CD4-positive, alpha-beta T cell (primary cell): ENCODE results near the gene ACTRT3. TPM values are rescaled to one million over a fixed set of nuclear protein-coding genes. Genes with fewer than 3 reads are reported as not detected.

ENCODE experiments used
- ATAC-seq: fragments of 200-7000 bp; cut with Tn5 transposase; one replicate; pipeline ENCODE4 v1.10.0; 2022; ENCODE audit warnings: mild to moderate bottlenecking; ENCODE audit not compliant: poor library complexity
- CTCF ChIA-PET: fragments of 350-600 bp; sonication (Branson Sonifier 250); formaldehyde crosslinking; loops from one replicate; lab custom pipeline; 2021; ENCODE audit warnings: antibody characterized with exemption, inconsistent platforms; lab: Charles Lee
- POLR2A ChIA-PET: fragments of 350-600 bp; sonication (Branson Sonifier 250); formaldehyde crosslinking; loops from one replicate; lab custom pipeline; 2021; ENCODE audit warnings: antibody characterized with exemption, inconsistent platforms; lab: Charles Lee
- DNase-seq, 14 experiments: peaks; one replicate each; pipeline ENCODE4 v3.0.0-alpha.2; 2013 to 2020; ENCODE audit warnings: mixed read lengths in 2 of 14
- H3K27ac ChIP-seq, 2 donors: one replicate each; pipeline versions ENCODE4 v1.5.1 to v1.7.0; 2013; ENCODE audit warnings: low read length in 2 of 2, low read depth in 1 of 2, mild to moderate bottlenecking in 1 of 2
- H3K27me3 ChIP-seq, 2 experiments: 1 replicate in 1 of 2; 2 replicates in 1 of 2; pipeline versions ENCODE4 v1.6.1 to v1.7.0; 2013; ENCODE audit warnings: low read length in 2 of 2, control low read depth in 1 of 2, mild to moderate bottlenecking in 1 of 2, moderate library complexity in 1 of 2; ENCODE audit not compliant: insufficient read depth in 2 of 2, control insufficient read depth in 1 of 2
- H3K36me3 ChIP-seq: one replicate; pipeline ENCODE4 v1.6.1; 2013; ENCODE audit warnings: low read length, control low read depth; ENCODE audit not compliant: insufficient read depth
- H3K4me1 ChIP-seq: one replicate; pipeline ENCODE4 v1.6.1; 2013; ENCODE audit warnings: low read length, control low read depth; ENCODE audit not compliant: insufficient read depth
- H3K4me3 ChIP-seq: one replicate; pipeline ENCODE4 v1.5.1; 2013; ENCODE audit warnings: mild to moderate bottlenecking, low read length, moderate library complexity
- H3K9me3 ChIP-seq, 2 experiments: 1 replicate in 1 of 2; 2 replicates in 1 of 2; pipeline versions ENCODE4 v1.6.1 to v1.7.0; 2013; ENCODE audit warnings: low read length in 2 of 2, mild to moderate bottlenecking in 2 of 2, control low read depth in 1 of 2, moderate library complexity in 1 of 2; ENCODE audit not compliant: control insufficient read depth in 1 of 2, insufficient read depth in 1 of 2
- H3K27ac Mint-ChIP-seq: one replicate; pipeline ENCODE4 v1.8.0; 2020; ENCODE audit warnings: mixed read lengths
- H3K27me3 Mint-ChIP-seq: one replicate; pipeline ENCODE4 v1.8.0; 2021; ENCODE audit warnings: mixed read lengths
- H3K36me3 Mint-ChIP-seq: one replicate; pipeline ENCODE4 v1.8.0; 2021; ENCODE audit warnings: low read depth, mixed read lengths
- H3K4me1 Mint-ChIP-seq: one replicate; pipeline ENCODE4 v1.8.0; 2021; ENCODE audit warnings: low read depth, mixed read lengths
- H3K4me3 Mint-ChIP-seq: one replicate; pipeline ENCODE4 v1.8.0; 2020; ENCODE audit warnings: mild to moderate bottlenecking, mixed read lengths
- H3K9me3 Mint-ChIP-seq: one replicate; pipeline ENCODE4 v1.8.0; 2020; ENCODE audit warnings: mixed read lengths
- intact Hi-C, 2 experiments: fragments of 100-400 bp; cut with DNase I in 1 of 2; cut with micrococcal nuclease in 1 of 2; formaldehyde crosslinking; loops; one replicate each; pipeline versions ENCODE4 v1.15.1 to v1.9.0; 2023 to 2025; cut with DNase I, micrococcal nuclease
- total RNA-seq, 174 experiments: library from RNA in 2 of 174; stranded (reverse) in 2 of 174; gene quantifications; one replicate each; pipeline ENCODE4 v1.2.3 and lab custom pipeline; 2021 to 2026
- TF ChIP-seq, protein P1 (sequence below): fragments of 200-600 bp; IDR thresholded peaks from one replicate; pipeline ENCODE4 v1.8.0; 2022; ENCODE audit warnings: antibody characterized with exemption, mild to moderate bottlenecking

ACTRT3 gene
- total RNA-seq, 2 experiments from 2014 or later = not detected

DNA sequence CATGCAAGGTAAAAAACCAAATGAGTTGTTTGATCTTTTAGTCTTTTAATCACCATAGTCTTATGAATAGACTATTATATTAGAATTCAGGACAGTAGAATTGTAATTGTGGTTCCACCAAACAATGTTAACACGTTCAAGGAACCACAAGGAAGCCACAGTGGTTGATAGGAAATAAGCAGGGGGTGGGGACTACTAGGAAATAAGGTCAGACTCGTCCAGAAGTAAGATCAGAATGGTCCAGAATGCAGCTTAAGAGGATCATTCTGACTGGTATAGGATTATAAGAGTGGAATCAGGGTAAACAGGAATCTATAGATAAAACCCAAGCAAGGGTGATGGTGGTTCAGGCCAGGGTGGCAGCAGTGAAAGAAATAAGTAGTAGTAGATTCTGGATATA lies 11.4 kb upstream of the ACTRT3 start:
- DNase-seq = no peak
- Mint-ChIP-seq H3K27ac (no peak overlapping the region), H3K9me3 (no peaks in the 10 kb centered on the region), H3K36me3 (peaks cover 93% of the 10 kb centered on the region), H3K4me3 (no peak overlapping the region), H3K27me3 (no peaks in the 10 kb centered on the region), H3K4me1 (peaks cover 52% of the 10 kb centered on the region)
- intact Hi-C loops = no loop called here
- ChIA-PET POLR2A (no interaction called here), CTCF (no interaction called here)
- no peak for ATAC-seq
- H3K36me3 ChIP-seq = peaks cover 86% of the 10 kb centered on the region
- TF ChIP-seq, protein P1, sequence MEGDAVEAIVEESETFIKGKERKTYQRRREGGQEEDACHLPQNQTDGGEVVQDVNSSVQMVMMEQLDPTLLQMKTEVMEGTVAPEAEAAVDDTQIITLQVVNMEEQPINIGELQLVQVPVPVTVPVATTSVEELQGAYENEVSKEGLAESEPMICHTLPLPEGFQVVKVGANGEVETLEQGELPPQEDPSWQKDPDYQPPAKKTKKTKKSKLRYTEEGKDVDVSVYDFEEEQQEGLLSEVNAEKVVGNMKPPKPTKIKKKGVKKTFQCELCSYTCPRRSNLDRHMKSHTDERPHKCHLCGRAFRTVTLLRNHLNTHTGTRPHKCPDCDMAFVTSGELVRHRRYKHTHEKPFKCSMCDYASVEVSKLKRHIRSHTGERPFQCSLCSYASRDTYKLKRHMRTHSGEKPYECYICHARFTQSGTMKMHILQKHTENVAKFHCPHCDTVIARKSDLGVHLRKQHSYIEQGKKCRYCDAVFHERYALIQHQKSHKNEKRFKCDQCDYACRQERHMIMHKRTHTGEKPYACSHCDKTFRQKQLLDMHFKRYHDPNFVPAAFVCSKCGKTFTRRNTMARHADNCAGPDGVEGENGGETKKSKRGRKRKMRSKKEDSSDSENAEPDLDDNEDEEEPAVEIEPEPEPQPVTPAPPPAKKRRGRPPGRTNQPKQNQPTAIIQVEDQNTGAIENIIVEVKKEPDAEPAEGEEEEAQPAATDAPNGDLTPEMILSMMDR = no peak
- no peaks in the 10 kb centered on the region for H3K27me3 ChIP-seq
- peaks cover 8% of the 10 kb centered on the region for H3K4me1 ChIP-seq
- no peak overlapping the region for H3K4me3 ChIP-seq
- H3K27ac ChIP-seq = no peak overlapping the region
- no peaks in the 10 kb centered on the region for H3K9me3 ChIP-seq

DNA sequence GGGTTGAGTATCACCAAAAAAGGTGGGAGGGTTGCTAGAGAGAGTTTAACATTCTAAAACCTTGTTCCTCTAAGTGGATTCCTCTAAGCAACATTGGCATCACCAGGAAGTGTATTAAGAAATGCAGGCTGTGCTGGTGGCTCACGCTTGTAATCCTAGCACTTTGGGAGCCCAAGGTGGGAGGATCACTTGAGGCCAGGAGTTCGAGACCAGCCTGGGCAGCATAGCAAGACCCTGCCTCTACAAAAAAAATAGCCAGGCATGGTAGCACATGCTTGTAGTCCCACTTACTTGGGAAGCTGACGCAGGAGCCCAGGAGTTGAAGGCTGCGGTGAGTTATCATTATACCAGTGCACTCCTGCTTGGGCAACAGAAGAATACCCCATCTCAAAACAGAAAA lies 8.5 kb upstream of the ACTRT3 start:
- Histone ChIP-seq H3K4me1 (peaks cover 23% of the 10 kb centered on the region), H3K9me3 (no peaks in the 10 kb centered on the region), H3K36me3 (peaks cover 74% of the 10 kb centered on the region), H3K27ac (no peak overlapping the region), H3K4me3 (no peak overlapping the region), H3K27me3 (no peaks in the 10 kb centered on the region)
- Mint-ChIP-seq H3K27me3 (no peaks in the 10 kb centered on the region), H3K27ac (no peak overlapping the region), H3K9me3 (no peaks in the 10 kb centered on the region), H3K4me1 (peaks cover 77% of the 10 kb centered on the region), H3K36me3 (peaks cover 95% of the 10 kb centered on the region), H3K4me3 (no peak overlapping the region)
- DNase-seq (no peak), ATAC-seq (no peak)
- TF ChIP-seq, protein P1 = no peak
- intact Hi-C loops = loop anchor here in 1 of 2 experiments (2.0 to 5.0 kb wide), 3 partner anchors 17 to 404 kb away; partner anchors contain the start of gene PHC3
- CTCF ChIA-PET = no interaction called here
- POLR2A ChIA-PET = interaction anchor here (1.4 kb wide), 1 partner anchor 13 kb away, joined by 3 read pairs; the partner anchor contains the start of gene TERC

DNA sequence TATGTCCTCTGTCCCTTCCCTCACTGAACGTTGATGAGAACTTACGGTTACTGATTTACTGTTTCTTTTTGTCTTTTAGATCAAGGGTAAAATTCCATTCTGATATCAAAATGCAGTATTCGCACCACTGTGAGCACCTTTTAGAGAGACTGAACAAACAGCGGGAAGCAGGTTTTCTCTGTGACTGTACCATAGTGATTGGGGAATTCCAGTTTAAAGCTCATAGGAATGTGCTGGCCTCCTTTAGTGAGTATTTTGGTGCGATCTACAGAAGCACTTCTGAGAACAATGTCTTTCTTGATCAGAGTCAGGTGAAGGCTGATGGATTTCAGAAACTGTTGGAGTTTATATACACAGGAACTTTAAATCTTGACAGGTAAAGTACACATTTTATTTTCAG lies 4.8 kb upstream of the ACTRT3 start:
- Mint-ChIP-seq H3K4me3 (peak overlapping the region; percentile 98), H3K27ac (peak overlapping the region; percentile 100), H3K36me3 (peaks cover 77% of the 10 kb centered on the region), H3K9me3 (no peaks in the 10 kb centered on the region), H3K4me1 (peaks cover 76% of the 10 kb centered on the region), H3K27me3 (peaks cover 12% of the 10 kb centered on the region)
- Histone ChIP-seq H3K4me1 (peaks cover 22% of the 10 kb centered on the region), H3K27me3 (no peaks in the 10 kb centered on the region), H3K27ac (peak overlapping the region; percentile 98 to 100), H3K4me3 (peak overlapping the region; percentile 83), H3K36me3 (peaks cover 41% of the 10 kb centered on the region), H3K9me3 (no peaks in the 10 kb centered on the region)
- POLR2A ChIA-PET = interaction anchor here (0.8 to 3.7 kb wide), 5 partner anchors 10 to 583 kb away, joined by 3 to 85 read pairs (median 21); partner anchors contain the start of genes PRKCI, SEC62, SKIL and TERC
- CTCF ChIA-PET = interaction anchor here (1.0 to 3.0 kb wide), 3 partner anchors 12 to 89 kb away, joined by 3 to 20 read pairs (median 5); no protein-coding TSS in a partner anchor
- ATAC-seq = no peak
- intact Hi-C loops = loop anchor here in 1 of 2 experiments (5.0 kb wide), 1 partner anchor 38 kb away; the partner anchor contains the start of genes LRRC34 and LRRIQ4
- peak in 2 of 14 experiments; percentile 17 to 20 for DNase-seq
- TF ChIP-seq, protein P1 = no peak
